GM18507 (cell line): ENCODE measurements around the gene TWIST1.
A peak's percentile ranks its signal among the peaks of the same experiment; 100 is the strongest.

Source experiments
- DNase-seq: peaks from one replicate; pipeline ENCODE4 v3.0.0; 2011; ENCODE audit warnings: low read depth; ENCODE audit not compliant: insufficient read length; ENCODE audit errors: extremely low spot score
- FAIRE-seq: peaks from 2 replicates; lab custom pipeline; 2011; peaks lifted over from hg19 to GRCh38; lab: Jason Lieb, UNC

The TWIST1 gene

DNA sequence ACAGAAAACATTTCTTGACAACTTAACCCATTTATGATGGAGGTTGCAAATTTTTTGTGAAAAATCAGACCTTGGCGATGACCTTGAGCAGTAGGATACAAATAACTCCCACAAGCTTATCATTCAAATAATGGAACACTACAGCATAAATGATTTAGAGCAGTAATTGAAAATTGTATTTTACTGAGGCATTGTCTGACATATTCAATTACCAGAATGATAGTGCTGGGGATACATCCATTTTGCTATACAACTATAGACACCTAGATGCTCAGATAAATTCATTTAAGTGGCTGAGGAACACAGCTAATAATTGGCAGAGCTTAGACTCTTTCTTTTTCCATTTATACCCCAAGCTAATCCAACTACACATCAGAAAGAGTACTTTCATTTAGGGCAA is 18.9 kb downstream of the TWIST1 start:
- DNase-seq, result no peak
- FAIRE-seq, result no peak

DNA sequence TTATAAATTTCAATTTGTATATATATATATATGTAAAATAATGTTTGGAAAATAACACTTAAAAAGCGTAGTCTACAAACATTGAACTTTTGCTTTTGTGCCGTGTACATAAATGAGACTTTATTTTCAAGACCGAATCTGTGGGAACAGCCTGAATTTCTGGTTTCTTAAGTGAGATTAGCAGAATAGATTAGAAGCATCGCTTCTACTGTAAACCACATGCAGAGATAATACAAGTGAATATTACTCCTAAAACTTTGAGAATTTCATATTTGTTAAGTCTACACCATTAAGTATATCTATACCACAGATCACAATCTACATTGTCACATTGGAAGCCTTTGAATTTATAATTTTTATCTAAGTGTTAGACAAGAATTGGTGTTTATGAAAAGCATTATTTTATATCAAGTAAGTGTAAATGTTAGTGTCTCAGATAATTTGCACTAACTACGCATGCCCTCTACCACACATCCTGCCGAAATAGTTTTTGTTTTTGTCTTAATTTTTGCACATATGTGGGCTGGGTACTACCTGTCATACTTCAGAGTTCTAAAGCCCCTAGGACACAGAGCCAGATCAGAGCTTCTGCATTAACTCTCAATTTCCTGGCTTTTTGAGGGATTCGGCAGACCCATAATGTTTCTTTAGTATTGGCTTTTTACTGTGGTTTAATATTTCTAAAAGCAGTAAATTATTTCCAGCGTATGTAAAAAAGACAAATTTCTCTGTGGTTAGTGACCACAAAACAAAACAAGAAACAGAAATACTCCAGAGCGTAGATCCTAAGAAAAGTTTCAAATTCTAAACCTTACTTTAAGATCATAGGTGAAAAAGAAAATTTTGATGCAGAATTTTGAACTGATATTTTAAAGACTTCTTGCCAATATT is 20.0 kb downstream of the TWIST1 start:
- DNase-seq (no peak), FAIRE-seq (no peak)

DNA sequence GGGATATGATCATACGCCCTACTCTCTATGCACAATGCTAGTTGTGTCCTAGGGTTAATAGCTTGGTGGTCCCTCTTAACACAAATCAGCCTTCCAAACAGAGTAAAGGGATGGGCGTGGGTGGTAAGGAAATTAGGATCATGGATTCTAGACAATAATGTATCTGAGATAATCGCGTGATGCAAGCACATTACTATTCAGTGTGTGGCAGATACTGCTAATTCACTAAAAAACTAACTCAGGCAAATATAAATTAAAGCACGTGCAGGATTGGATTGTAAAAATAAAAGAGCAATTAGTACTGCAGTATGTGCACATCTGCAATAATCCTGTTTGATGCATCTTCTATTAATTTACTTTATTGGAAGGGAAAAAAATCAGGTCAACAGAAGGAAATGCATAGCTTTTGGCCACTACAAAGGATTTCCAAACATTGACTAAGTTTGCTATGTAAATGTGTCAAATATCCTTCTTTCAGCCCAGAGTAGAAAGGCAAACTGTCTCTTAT is 22.0 kb downstream of the TWIST1 start:
- DNase-seq, result no peak

DNA sequence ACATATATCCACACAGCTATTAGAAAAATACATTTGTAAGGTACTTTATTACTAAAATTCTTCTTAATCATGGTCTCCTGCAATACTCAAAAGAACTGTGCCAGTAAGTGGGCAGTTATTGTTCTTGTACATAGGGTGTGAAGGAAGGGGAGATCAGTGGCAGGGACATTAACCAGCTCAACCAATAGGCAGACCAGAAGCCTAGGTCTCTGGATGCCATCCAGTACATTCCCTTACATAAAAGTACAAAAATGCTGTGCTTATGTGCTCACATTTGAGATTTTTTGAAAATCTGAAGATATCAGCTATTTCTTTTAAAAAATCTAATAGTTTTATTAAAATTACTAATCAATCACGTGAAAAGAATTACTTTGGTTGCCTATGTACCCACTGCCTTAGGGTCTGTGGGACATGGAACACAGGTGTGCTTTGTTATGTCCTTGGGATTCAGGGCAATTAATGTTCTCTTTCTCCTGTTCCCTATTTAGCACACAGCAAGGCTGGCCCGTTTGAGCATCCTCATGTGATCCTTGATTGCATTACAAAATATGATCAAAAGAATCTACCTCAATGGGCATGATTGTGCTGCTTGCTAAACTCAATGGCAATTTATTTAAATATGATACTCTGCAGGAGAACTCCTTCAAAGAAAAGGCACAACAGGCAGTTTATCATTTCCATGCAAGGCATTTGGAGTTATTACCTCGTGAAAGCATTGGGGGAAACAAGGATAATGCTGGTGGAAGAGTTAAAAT is 22.7 kb downstream of the TWIST1 start:
- no peak for DNase-seq
- no peak for FAIRE-seq

More for the DNA sequence above, 22.0 kb downstream of the TWIST1 start:
- FAIRE-seq, result no peak

DNA sequence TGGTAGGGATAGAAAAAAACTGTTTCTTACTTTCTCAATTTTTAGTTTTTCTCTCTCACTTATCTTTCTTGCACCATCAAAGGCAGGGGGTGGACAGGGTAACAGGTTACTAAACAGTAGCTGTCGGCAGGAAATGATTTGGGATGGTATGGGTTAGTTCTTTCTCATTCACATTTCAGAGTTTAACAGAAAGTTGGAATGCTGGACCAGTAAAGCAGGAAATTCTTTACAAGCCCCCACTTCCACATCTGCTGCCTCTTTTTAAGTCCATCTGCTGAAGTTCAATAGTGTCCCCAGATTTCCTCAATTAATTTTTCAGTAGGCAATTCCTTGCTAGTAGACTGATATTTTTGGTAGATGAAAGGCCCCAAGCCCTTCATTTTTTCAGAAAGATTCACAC is 23.3 kb downstream of the TWIST1 start:
- no peak for FAIRE-seq

DNA sequence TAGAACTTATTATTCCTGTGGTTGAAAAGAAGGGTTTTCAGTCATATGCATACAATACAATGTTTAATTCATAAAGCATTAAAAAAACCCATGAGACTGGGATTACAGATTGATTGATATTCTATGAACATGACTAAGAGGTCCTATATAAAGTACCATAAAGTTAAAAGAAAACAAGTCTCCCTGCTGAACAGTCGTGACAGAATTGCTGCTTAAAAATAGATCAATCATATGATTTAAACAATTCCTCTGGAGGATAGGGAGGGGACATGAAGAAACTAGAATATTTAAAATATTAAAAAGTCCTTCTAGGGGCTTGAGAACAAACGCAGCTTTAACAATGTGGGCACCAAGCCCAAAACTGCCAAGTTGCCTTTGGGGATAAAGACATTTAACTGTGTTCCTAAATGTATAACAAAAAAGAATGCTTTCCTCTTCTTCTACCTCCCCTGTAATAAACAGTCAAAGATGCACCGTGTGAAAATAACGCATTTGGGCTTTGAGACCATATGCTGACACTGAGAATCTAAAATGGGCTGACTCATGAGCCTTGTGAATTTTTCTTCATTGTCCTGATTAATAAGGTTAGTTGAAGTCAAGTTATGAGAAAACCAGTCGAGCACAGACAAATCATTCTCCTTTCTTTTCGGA is 25.8 kb downstream of the TWIST1 start:
- FAIRE-seq (no peak), DNase-seq (no peak)

More for the DNA sequence above, 23.3 kb downstream of the TWIST1 start:
- DNase-seq, result no peak

DNA sequence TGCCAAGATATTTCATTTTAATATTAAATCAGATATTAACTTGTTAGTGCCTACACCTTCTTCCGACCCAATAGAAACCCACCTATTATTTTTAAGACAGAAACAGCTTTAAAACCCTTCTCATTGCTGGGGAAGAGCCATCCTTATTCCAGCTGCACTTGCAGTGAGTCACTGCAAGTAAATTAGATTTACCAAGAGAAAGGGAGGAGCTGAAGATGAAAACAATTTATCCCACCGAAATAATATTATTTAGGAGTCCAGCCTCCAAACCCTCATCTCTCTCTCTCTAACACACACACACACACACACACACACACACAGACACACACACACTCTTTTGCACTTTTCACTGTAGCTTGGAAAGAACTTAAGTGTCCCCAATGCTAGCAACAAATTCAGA is 26.9 kb downstream of the TWIST1 start:
- FAIRE-seq (no peak), DNase-seq (no peak)

DNA sequence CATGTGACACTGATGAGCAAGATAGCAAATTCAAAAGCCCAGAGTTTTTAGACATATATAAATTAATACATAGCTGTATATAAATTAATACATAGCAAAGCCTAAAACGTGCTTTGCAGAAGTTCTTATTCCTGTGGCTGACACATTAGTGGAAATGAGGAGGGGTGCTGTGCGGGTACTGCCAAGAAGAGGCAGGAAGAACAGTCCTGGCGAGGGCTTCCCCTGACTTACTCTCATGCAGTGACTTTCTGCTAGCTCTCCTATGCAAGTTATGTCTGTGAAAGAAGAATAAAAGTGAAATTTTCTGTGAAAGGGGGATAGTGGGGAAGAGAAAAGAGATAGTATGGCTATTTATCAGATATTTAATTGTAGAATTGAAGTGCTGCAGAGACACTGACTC is 27.6 kb downstream of the TWIST1 start:
- no peak for DNase-seq
- FAIRE-seq, result no peak

DNA sequence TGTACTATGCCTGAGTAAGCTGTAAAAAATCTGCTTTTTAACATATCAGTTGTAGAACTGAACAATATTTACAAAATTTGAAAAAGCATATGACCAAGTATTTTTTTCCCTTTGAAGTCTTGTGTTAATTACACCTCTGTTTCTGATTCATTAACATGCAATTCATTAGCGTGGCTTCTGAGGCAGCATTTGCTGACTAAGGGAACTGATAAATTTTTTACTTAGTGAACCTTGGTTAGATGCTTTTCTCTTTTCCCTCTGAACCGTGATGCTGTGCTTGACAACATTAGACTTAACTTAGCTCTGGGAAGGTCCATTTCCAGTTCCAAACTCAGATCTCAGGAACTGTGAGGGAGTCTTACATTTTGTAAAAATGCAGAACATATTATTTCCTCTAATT is 28.1 kb downstream of the TWIST1 start:
- DNase-seq (no peak), FAIRE-seq (no peak)

DNA sequence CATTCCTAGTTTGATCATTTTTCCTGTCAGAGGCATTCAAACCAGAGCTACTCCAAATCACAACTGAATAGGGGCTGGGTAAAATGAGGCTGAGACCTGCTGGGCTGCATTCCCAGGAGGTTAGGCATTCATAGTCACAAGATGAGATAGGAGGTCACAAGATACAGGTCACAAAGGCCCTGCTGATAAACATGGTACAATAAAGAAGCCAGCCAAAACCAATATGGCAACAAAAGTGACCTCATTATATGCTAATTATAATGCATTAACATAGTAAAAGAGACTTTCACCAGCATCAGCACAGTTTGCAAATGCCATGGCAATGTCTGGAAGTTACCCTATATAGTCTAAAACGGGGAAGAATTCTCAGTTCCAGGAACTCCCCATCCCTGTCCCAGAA is 37.3 kb downstream of the TWIST1 start:
- FAIRE-seq (no peak), DNase-seq (no peak)

DNA sequence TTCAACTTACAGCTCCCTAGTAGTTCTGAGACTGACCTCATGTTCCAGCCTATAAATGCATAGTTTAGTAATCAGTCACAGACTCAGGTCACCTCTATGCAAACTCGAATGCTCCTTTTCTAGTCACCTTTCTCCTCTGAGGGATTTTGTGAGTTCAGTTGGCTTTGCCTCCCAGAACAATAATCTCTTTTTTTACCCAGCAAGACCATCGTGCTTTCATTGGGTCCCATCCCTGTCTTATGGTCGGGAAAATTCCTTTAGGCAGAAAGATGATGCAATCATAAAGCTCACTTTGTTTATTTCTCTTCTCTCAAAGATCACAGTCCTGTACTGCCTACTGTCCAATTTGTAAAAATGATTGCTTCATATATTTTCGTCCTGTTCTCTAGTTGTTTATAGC is 38.4 kb downstream of the TWIST1 start:
- no peak for FAIRE-seq
- no peak for DNase-seq

DNA sequence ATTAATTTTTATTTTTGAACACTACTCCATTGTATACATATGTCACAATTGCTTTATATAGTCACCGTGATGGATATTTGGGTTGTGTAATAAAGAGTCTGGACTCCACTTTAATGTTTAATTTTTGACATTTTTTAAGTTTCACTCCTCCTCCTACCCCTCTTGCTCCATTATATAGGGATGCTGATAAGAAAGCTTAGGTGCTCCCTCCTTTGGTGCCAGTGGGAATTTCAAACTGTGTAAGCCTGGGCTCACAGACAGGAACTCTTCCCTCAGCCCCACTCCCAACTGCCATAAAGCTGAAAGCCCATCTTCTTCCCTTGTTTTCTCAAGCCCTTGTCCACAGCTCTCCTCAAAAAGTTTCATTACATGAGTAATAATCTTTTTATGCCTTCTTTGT is 47.6 kb downstream of the TWIST1 start:
- DNase-seq (no peak), FAIRE-seq (peak; percentile 12)

DNA sequence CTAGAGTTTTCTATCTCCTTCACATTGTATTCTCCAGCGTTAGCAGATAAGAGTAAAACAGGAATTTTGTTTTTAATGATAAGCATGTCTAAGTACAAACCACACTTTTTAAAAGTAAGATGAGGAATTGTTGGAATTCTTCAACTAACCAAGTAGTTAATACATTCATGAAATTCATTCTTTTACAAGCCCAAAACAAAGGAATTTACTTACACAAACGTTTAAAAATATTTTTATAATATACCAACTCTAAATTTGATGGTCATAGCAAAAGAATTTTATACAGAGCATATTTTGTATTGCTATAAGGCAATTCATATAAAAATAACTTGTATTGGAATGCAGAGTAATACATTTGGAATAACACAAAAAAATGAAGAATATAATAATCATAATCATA is 51.3 kb downstream of the TWIST1 start:
- DNase-seq (no peak), FAIRE-seq (no peak)
